Measurements from ENCODE around the gene NFXL1. TPM values are rescaled to one million over a fixed set of nuclear protein-coding genes. Genes with fewer than 3 reads are reported as not detected.

The NFXL1 gene
- total and polyA plus RNA-seq, 10 of the 15 experiments (the other 5 are each of a cell fraction or from before 2014, with no cell fraction given), result 8.1 to 16.5 (median 13.1) TPM

- TF ChIP-seq BCL11A (IDR thresholded peaks at IDR 0.05; ENCODE audit: low read depth, low read length) (no peak), CEBPB (IDR thresholded peaks at IDR 0.05; ENCODE audit: borderline replicate concordance in 1 of 2, low read depth in 2 of 2, low read length in 2 of 2) (no peak), RBBP5 (conservative IDR thresholded peaks at IDR 0.05) (no peak), PAX8 (IDR thresholded peaks at IDR 0.05) (no peak), MEF2A (IDR thresholded peaks at IDR 0.05; ENCODE audit: insufficient read depth, low read depth, low read length) (no peak)
Observed at GRCh38 chr4:47842985-47843384, 71.4 kb downstream of the NFXL1 start (continued).

- no peak for ATAC-seq
- H3K9me3 ChIP-seq (replicated peaks; ENCODE audit: control insufficient read depth, insufficient read depth, low read length), result no peaks in the 10 kb centered on the region
- no TSS peak for BruUV-seq (replicated peaks)
- FAIRE-seq, result no peak
- H3K27me3 ChIP-seq (replicated peaks in 1 of 2; ENCODE audit: control insufficient read depth in 2 of 2, insufficient read depth in 2 of 2, low read length in 1 of 2), result no peaks in the 10 kb centered on the region
- ChIA-PET CTCF (interaction anchor here (0.9 to 9.0 kb wide), 26 partner anchors 8 to 377 kb away, joined by 3 to 153 read pairs (median 6); partner anchors contain the start of gene COMMD8), RAD21 (ENCODE audit: unreplicated experiment) (interaction anchor here (1.0 to 2.3 kb wide), 4 partner anchors 16 to 153 kb away, joined by 3 to 16 read pairs (median 6); no protein-coding TSS in a partner anchor), POLR2A (no interaction called here), SMC1A (ENCODE audit: uncharacterized antibody, unreplicated experiment) (interaction anchor here (1.0 to 2.2 kb wide), 13 partner anchors 8 to 308 kb away, joined by 3 to 30 read pairs (median 4); no protein-coding TSS in a partner anchor)
- in situ Hi-C loops (cut with MboI), result no loop called here
- peaks cover 27% of the 10 kb centered on the region for H3K4me1 ChIP-seq (ENCODE audit: control insufficient read depth, insufficient read depth, low read length)
- no peak overlapping the region for H3K27ac ChIP-seq (ENCODE audit: control insufficient read depth, insufficient read depth)
- no peak overlapping the region for H2AFZ ChIP-seq (ENCODE audit: control insufficient read depth, low read depth, low read length)
- no peak overlapping the region for H3K4me2 ChIP-seq (ENCODE audit: control insufficient read depth, insufficient read depth)
- WGBS (ENCODE audit: insufficient coverage, insufficient replicate concordance, low lambda C conversion rate, missing lambda C conversion rate), result 100% methylated on average over 1 of the region's 1 CpG
- H3K4me3 ChIP-seq, result no peak overlapping the region
- no peak for TF ChIP-seq SIX5 (IDR thresholded peaks at IDR 0.05; ENCODE audit: low read depth, low read length, severe bottlenecking)
- no peak for TF ChIP-seq ELK1 (IDR thresholded peaks at IDR 0.05; ENCODE audit: low read depth, low read length)
- TF ChIP-seq CHD1 (IDR thresholded peaks at IDR 0.05; ENCODE audit: low read depth, low read length), result no peak
- TF ChIP-seq NBN (IDR thresholded peaks at IDR 0.05), result no peak
- TF ChIP-seq YBX1 (IDR thresholded peaks at IDR 0.05), result no peak
- TF ChIP-seq YY1 (IDR thresholded peaks at IDR 0.05; ENCODE audit: low read depth, low read length), result no peak
- no peak overlapping the region for H3K9ac ChIP-seq (ENCODE audit: control insufficient read depth, insufficient read depth, low read length)
- peaks cover 0 to 7% of the 10 kb centered on the region in 2 experiments; a peak in 1 of 4 replicates for H3K36me3 ChIP-seq (ENCODE audit: control insufficient read depth in 2 of 2, insufficient read depth in 2 of 2, low read length in 1 of 2)
- H3K79me2 ChIP-seq (ENCODE audit: control insufficient read depth, insufficient read depth, low read length), result no peaks in the 10 kb centered on the region
- no peak for DNase-seq (ENCODE audit: low read depth, low spot score)
- H4K20me1 ChIP-seq (ENCODE audit: control insufficient read depth, insufficient read depth), result no peaks in the 10 kb centered on the region
- intact Hi-C loops (cut with micrococcal nuclease; ENCODE audit: unreplicated experiment), result no loop called here
Observed at GRCh38 chr4:47840291-47840690, 74.1 kb downstream of the NFXL1 start.
